CD4-positive, alpha-beta T cell treated with Interleukin-17A for 1 hour (primary cell): ENCODE measurements around the gene LIPC.

ENCODE experiments used
- DNase-seq: peaks from one replicate; pipeline ENCODE4 v3.0.0-alpha.2; 2020

The LIPC gene

DNA sequence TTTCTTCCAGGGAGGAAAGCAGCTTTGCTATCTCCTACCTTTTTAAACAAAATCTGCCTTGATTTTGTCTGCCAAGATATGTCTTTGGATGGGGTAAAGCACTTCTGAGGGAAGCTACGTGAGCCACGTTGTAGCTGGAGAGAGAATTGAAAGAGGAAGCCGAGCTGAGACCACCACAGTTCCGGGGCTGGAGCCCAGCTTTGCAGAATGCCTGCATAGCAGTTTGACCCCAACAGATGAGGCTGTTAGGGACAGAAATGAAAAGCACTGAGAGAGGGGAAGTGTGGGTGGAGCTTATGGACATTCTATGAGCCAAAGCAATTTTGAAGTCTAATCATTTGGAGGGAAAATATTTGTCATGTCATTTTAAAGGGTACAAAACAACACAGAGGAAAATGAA is 45.4 kb downstream of the LIPC start:
- no peak for DNase-seq

DNA sequence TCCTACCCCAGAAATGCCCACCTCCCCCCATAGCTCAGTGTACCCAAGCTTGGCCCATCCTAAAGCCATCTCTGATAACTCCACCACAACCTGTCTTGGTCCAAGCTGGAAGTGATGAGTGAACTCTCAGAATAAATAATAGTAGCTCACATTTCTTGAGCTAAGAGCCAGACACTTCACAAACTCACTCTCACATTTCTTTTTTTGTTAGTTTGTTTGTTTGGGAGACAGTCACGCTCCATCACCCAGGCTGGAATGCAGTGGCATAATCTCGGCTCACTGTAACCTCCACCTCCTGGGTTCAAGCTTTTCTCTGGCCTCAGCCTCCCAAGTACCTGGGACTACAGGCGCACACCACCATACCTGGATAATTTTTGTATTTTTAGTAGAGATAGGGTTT is 46.2 kb downstream of the LIPC start:
- DNase-seq = no peak

DNA sequence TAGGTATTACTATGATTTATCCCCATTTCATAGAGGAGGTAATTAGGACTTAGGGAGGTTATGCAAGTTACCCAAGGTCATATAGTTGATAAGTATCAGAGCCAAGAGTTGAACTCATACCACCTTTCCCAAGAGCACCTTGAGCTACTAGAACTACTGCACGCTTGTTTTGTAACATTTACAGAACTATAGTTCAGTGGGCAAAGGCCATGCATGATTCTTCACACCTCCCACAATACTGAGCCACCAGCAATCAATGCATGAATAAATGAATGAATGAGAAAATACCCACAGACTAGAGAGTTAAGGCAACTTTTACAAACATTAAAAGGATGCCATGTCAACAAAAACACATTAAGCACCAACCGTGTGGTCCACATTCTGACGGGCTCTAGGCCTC is 46.8 kb downstream of the LIPC start:
- DNase-seq = no peak

DNA sequence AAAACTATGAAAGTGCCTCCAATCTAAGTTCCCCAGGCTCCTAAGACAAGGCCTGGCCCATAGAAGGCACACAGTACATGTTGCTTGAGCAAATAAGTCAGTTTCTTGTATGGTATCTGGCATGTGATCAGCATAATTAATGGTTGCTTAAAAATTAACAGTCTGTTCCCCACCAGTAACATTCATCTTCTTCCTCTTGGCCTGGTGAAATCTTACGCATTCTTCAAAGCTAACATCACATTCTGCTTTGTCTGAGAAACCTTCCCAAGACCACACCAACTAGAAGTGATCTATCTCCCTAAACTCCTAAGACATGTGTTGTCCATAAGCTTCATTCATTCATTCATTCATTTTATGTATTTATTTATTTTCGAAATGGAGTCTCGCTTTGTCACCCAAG is 48.1 kb downstream of the LIPC start:
- DNase-seq = no peak

DNA sequence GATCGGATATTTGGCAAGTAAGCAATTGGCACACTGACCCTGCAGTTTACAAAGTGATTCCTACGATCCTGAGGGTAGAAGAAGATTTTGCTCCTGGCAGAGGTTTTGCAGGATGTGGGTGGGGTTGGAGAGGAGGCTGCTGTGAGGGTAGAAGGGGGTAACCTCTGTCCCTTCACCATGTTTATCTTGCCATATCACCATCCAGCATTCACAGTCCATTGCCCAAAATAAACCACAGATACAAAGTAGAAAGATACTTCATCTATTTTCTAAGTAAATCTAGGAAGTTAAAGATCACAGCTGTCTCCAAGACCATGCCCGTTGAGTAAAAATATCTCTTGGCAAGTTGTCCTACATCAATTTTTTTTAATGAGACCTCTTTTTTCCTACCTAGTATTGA is 51.6 kb downstream of the LIPC start:
- no peak for DNase-seq

DNA sequence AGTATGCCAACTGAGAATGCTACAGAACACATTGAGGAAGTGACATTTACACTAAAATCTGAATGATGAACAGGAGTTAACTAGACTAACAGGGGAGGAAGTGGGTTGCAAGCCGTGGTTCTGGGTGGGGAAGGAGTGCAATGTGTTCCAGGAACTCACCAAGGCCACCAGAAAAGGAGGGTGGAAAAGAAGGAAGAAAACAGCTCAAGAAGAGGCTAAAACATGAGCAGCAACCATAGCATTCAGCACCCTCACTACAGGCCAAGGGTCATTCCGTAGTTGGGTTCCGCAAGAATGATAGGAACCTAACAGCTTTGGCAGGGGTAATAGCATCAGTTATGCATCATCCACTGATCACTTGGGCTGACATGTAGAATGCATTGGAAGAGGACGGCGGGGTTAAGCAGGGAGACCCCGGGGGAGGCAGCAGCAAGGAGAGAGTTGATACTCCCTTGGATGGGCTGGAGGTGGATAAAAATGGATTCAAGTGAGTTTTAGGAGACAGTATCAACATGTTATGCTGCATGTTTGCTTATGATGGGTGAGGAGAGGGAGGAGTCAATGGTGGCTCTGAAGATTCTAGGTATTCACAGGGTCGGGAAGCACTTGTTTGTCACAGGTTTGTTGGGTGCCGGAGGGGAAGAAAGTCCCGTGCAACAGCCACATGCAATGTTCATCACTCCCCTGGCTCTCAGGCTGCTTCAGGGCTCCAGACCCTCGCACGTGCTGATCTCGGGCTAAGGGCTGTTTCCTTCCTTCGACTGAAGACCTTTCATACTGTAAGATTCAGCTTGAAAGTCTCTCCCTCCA is 53.2 kb downstream of the LIPC start:
- peak; percentile 49 for DNase-seq

DNA sequence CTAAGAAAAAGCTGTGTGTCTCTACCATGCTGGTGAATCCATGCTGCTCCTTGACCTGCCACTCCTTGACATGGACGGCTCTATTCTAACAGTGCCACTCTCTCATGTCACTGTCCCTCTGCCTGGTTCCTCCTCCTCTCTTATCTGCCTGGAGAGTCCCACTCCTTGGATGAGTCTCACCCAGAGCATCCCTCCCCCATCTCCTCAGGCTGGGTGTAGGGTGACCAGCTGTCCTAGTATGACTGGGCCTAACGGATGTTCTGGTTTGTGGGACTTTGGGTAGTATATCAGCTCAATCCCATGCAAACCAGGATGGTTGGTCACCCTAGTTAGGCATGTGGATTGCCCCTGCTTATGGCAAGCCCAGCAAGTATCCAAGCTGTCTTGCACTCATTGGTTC is 54.3 kb downstream of the LIPC start:
- no peak for DNase-seq

DNA sequence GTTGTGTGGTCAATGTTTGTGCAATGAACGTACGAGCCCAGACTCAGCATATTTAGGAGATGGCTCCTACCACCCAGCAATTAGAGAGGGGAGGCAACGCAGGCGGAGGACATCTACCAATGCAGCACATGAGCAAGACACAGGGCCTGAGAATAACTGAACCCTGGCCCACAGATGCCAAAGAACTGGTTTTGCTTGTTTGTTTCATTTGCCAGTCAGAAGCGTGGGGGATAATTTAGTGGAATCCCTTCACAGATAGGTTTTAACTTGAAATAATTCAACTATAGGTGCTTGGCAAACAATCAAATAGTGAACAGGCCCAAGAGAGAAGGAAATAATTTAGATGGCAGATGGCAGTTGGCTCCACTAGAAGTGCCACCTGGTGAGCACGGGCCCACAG is 54.8 kb downstream of the LIPC start:
- DNase-seq = no peak

DNA sequence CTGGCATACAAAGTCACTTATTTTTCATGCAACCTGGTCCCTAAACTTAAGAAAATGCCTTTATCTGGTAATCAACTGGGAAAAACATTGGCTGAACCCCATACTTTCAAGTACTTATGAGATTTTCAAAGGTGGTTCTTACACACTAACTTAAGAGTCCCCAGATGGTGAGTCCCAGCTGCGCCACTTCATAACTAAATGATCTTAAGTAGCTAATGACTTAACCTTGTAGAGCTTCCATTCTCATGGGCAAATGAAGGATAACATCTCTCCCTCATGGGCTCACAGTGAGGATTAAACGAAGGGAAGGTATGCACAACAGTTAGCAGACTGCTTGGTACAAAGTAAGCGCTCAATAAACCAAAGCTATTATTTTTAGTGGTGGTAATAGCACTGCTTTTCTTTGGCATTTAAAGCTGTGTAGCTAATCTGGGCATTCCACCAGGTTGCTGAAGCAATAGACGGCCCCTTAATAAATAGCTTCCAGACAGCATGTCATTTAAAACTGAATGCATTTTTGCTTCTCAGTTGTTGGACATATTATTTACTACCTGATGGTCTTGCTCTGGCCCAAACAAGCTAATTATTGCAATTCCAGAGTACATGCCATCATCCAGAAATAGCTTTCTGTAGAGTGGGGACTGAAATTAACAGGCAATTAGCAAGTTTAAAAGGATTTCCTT is 55.4 kb downstream of the LIPC start:
- no peak for DNase-seq

DNA sequence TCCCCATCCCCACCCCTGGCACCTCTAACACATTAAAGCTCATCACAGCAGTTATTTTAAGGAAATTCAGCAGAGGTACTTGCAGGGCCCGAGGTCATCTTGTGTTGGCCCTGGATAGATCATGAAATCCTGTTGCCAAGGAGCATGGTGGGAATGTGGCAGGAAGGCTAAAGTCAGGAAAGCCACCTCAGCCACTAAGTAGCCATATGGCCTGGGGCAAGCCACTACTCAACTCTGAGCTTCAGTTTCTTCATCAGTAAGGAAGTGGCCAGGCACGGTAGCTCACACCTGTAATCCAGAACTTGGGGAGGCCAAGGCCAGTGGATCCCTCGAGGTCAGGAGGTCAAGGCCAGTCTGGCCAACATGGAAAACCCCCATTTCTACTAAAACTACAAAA is 55.9 kb downstream of the LIPC start:
- DNase-seq = no peak

DNA sequence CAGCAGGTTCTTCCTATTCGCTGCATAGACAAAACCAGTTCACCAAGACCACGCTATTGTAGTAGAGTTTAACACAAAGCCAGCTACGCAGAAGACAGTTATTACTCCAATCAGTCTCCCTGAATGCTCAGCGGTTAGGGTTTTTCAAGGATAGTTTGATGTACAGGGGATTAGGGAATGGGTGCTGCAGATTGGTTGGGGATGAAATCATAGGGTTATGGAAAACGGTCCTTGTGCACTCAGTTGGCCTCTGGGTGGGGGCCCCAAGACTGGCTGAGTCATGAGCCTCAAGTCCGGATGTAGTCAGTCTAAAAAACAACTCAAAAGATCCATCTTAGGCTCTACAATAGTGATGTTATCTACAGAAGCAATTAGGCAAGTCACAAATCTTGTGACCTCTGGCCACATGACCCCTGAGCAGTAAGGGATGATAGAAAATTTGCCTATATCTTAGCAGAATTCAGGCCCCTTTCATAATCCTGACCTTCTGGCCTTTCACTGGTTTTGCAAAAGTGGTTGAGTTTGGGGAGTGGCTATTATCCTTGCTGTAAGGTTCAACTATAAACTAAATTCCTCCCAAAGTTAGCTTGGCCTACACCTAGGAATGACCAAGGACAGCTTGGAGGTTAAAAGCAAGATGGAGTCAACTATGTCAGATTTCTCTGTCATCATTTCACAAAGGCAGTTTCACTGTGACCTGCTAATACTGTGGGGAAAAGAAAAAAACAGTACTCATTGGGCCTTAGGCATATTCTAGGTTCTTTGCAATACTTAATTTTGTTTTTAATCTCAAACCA is 57.7 kb downstream of the LIPC start:
- no peak for DNase-seq

DNA sequence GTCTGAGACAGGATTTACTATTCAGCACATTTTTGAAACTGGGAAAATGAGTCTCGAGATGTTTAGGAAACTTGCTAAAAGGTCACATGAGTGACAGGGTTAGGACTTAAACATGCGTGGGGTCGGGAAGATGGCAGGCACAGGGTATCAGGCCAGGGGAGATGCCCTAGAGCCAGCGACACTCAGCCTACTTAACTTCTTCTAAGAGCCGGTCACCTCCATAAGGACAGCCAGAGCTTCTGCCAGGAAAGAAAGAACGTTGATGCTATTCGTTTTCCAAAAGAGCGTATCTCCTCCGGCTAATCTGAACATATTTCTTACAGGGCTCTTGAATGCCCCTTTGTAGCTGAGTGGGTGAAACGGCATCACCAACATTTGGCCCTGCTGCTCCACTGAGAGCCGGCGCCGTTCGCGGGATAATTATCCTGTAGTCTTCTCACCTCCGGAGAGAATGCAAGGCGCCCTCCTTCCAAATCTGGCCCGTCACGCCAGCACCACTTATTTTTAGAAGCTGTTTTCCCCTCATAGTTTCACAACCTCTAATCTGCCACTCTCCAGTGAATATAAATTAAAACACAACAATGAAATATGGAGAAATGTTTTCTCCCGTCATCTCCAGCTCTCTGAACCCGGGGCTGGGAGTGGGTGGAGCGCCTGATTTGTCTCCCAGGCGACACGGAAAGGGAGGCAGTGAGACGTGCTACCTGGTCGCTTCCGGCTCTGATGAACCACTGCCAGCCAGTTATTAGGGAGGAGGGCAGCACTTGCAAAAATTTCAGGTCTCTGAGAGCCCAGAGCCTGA is 58.5 kb downstream of the LIPC start:
- DNase-seq = no peak

DNA sequence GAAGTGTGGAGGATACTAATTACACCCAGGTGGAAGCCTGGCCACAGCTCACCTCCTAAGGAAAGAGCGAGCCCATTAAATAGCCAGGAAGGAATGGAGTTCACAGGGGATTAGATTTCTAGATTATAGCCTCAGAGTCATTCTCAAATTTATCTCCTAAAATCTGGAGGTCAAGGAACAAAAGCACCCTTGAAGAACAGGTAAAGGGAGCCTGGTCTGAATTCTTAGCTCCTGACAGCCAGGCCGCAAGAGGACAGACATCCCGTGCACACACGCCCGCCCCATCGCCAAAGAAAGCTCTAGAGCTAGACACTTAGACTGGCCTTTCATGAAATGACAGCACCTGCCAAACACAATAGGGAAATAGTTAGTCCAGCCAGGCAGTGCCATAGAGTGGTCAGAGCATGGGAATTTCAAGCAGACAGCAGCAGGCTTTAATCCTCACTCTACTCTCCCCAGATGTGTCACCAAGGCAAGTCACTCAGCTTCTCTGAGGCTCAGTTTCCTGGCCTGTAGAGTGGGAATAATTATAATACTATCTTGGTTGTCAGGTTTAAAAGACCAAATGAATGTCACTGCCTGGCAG is 59.2 kb downstream of the LIPC start:
- DNase-seq = no peak

DNA sequence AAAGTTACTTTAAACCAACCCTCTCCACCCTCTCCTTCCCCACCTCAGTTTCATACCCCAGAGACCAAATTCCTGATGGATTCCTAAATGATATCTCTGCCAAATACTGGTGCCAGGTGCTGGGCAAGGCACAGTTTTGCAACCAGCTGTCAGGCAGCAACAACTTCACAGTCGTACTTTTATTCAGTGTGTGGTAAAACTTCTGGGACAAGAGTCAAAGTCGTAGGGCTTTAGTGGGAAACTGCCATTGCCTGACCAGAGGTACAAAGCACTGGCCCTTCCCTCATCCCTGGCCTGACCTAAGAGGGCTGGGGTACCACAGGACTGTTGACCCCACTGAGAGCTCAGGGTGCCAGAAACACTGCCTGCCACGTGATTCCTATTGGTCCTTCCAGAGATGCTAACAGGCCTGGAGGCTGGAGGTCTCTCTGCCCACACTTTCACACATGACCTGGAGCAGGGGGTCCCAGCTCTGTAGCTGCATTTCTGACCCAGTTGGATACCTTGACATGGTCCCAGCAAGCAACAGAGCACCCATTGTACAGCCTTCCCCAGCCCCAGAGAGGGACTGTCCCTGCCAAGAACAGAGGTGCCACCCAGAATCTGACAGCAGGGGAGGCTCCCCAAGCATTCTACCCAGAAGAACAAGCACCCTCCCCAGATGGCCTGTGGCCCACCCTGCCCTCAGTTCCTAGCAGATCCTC is 59.9 kb downstream of the LIPC start:
- DNase-seq = no peak

DNA sequence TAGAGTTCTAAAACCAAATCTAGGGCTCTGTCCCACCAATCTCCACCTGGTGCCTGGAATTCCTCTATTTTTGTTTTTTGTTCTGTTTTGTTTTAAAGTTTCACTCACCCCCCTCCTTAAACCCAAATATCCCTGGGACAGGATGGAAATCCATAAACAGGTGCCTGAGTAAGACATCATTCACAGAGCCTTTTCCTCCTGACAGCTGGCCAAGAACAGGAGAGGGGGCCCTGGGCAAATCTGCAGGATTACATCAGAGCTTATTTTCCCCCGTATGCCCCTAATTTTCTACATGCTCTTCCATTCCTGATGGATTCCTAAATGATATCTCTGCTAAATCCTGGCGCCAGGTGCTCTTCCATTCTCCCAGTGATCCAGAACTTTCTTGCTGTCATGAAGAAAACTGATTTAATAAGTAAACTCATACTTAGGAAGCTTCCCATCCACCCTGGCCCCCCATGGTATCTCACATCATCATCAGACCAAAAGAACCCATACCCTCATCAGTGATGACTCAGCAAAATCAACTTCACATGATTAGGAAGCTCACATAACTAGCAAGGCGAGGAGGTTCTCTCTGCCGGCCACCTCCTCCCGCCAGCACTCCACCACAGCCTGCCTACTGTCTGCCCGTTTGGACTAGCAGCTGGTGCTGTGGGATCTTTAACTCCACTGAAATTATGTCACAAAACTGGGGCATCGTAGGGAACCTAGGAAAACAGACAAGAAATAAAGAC is 61.0 kb downstream of the LIPC start:
- DNase-seq = no peak

DNA sequence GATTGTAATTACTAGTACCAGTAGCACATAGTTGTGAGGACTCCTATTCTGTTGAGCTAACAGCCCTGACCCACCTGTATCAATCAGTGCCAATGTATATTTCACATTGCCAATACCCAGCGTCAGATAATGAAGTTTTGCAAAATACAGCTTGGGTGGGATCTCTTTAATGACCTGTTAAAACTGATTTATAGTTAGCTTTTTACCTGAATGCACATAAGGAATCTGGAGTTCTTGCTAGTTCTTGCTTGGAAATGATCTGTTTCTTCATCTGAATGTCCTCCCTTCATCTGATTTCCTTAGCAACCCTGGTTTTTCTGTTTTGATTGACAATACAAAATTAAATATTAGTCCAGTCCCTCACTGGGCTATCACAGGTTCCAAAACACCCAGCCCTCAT is 62.8 kb downstream of the LIPC start:
- DNase-seq = no peak

DNA sequence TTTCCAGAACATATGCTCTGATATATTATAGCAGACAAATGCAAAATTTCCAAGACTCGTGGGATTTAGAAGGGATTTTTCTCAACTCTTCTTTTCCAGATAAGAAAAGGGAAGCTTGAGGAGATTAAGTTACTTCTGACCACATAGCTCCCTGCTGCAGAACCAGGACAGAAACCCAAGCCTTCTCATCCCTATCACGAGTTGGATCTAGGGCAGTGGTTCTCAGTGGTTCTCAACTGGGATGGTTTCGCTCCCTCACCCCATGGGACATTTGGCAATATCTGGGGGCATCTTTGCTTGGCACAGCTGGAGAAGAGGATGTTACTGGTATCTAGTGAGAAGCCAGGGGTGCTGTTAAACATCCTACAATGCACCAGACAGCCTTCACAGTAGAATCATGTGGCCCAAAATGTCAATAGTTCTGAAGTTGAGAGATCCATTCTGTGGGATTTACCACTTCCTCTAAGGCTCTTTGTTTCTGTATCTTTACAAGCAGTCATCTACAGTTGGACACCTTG is 64.2 kb downstream of the LIPC start:
- DNase-seq = no peak

DNA sequence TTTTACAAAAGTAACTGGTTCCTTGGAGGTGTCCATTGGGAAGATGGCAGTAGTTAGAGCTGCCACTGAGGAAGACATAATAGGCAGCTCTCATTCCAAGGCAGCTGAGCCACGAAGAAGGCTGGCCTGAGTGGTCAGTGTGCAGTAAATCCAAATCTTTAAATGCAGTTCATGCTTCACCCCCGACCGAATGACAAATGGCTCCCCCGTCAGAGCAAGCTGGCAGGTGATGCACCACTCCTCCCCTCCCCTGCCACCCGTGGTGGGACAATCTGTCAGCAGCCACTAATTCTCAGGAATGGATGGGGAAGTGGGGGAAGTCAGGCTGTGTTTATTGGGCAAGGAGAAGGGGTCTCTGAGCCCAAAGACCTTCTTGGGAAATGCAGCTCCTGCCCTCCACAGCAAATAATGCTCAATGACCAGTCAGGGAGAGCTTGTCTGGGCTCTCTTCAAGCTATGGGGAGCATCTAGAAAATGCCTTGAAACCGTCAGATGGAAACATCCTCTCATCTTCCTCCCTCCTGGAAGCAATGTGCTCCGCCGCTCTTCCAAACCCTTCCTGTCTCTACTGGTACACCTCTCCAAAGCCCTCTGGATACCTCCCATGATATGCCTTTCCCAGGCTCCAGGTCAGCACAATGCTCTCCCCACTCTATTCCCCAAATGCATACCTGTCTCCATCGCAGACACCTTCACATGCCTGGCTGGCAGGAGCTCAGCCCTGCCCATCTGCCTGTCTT is 65.4 kb downstream of the LIPC start:
- DNase-seq = no peak

DNA sequence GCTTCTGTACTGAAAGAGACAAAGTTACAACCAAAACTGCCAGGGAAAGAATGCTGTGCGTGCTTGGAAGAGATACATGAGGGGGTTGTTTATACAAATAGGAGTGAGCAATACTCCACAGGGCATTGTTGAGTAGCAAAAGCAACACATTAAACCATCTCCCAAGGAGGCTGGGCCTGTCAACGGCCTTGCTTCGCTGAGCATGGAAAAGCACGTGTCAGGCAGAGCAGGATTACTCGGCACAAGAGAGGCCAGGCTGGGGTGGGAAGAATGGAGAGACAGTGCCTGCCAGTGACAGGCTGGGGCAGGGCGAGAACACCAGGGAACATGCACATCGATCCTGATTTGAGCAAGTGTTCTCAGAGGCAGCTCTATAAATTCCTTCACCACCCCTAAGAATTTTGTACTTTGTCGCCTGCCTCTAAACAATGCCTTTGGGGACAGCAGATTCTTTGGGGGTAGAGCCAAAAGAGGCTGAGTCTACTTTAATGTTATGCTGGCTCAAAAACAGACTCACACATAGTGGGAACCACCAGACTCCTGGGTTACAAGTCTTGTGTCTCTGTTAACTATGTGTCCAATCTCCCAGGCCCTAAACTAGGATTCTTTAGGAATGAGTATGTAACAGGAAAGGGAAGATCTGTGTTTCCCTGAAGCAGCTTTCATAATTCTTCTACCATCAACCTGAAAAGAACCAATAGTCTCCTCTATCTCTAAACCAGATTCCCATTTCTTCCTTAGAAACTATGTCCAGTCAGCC is 67.2 kb downstream of the LIPC start:
- DNase-seq = no peak

DNA sequence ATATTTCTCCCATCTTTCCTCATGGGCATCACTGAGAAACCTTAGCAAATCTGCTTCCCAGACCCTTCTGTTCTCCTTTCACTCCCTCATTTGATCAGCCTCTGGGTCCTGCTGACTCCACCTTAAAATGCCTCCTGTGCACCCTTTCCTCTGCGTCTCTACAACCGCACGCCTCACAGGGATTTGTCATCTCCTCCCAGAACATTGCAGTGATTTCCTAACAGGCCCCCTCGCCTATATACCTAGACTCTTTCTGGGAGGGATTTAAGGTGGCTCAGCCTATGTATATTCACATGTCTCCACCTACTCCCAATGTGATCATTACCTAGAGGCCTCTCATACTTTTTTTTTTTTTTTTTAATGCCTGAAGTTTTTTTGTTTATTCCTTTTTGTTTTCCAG is 69.2 kb downstream of the LIPC start:
- no peak for DNase-seq
